IPS-NIHi7 (cell line): ENCODE measurements around the gene ACOX2.

Experiments
- DNase-seq: peaks from one replicate; pipeline ENCODE4 v3.0.0; 2012; ENCODE audit warnings: mixed read lengths; ENCODE audit errors: extremely low spot score

ACOX2 gene

DNA sequence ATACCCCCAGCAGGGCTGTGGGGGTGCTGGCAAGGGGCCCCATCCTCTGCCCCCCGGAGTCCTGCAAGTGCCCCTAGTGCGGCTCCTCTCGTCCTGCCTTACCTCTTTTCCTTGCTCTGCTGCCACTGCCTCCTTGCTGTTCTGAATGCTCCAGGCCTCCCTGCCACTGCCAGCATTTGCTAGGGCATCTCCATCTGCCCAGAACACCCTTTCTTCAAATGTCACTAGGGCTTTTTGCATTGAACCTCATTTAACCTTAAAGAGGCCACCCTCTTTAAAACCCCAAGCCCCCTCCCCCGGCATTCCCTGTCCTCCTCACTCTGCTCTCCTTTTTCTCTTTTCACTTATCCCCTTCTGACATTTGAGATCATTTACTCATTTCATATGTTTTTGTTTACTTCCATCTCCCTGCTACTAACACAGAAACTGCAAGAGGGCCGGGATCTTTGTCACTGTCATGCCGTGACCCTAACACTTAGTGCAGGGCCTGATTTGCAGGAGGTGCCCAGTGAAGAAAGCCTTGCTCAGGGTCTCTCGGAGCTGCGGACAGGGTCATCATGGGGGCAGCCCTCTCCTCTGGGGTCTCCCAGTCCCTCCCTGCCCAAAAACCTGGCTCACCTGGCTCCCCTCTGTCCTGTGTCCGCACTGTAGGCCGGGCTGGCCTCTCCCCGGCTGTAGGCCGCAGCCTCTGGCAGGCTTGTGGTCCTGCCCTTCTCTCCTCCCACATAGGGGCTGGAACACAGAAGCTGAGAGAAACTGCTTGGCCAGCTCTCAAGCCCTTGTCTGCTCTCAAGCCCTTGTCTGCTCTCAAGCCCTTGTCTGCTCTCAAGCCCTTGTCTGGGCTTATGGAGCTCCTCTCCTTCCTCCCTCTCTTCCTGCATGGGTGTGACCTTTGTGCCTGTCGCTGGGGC, at the start of gene ACOX2:
ACOX2 (minus strand) TSS at position 690 of the 911 bp plus-strand sequence. CDS start 2,084 bp downstream, outside the sequence.
- DNase-seq: peak; percentile 20

DNA sequence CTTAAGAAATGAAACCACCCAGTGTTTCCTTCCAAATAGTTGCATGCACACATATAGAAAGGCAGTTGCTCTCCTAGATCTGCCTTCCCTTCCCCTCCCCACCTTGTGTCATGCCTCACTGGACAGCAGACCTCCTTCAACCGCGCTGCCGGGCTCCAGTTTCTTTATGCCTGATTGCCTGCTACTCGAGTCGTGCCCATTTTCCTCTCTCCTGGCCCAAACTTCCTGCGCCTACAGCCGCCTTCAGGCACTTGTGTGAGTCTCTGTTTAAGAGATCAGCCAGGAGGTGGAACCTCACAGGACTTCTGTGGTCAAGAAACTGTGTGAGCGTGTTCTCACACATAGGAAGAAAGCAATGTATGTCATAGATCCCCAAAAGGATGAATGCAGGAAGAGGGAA, 49.0 kb upstream of the ACOX2 start:
- no peak for DNase-seq

DNA sequence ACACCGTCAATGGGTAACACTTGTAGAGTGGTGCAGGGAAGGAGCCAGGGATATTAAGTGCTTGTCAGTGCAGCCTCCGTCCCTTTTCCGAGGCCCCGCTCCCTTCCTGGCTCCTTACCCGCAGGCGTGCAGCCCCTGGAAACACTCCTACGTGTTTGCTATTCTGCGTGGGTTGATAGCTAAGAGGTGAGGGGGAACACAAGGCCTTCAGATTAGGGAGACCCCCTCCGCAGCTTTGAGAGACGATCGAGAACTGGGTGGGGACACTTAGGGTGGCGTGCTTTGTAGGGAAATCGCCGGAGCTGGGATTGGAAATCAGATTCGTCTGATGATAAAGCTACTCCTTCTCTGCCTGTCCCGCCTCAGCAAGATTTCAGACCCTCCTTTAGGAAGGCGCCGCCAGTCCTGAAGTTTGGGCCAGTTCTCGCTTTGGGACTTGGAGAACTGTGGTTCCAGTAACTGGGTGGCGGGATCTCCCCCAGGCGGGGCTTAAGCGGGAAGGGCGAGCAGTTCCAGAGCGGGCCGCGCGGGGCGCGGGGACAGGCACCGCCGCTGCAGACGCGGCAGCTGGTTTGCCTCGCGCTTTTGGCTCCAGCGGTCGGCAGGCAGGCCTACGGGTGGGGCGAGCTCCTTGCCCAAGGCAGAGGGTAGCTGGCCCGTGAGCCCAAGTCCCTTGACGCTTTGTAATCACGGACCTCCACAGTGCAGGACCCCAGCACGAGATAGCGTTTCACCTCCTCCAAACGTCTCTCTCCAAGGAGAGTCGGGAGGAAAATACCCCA, 48.2 kb upstream of the ACOX2 start:
- DNase-seq: peak; percentile 93

DNA sequence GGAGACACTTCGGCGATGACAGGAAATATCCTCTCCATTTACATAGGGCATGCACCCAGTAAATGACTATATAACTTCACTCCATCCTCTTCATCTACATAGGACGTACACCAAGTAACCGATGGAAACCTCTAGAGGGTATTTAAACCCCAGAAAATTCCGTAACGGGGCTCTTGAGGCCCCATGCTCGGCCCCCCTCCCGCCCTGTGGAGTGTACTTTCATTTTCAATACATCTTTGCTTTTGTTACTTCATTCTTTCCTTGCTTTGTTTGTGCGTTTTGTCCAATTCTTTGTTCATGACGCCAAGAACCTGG, 47.7 kb upstream of the ACOX2 start:
- no peak for DNase-seq

DNA sequence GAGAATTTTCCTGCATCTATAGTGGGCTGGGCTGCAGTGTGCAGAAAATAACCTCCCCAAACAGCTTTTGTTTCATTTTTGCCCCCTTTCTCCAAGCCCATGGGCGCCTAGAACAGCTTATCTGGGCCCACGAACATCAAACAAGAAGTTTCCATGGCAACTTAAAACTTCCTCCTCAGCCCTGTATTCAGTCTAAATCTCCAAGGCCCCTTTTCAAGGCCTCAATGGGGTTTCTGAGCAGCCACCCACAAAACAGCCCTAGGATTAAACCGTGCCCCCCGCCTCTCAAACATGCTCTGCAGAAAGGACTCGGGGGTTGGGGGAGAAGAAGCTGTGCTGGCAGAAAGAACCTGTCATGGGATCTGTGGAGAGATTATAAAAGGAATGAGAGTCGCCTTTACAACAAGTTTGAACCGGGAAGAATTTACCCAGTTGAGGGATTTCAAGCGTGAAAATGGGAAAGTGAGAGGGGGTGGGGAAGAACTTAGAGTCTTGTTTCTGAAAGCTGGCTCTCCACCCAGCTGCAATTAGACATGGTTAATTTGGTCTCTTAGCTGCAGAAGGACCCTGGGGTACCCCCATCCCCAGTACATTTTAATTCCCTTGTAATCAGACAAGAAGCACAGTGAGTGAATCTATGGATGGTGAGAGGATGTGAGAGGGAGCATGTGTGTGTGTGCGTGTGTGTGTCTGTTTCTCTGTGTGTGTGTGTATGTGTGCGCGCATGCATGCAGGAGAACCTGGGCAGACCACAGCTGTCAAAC, 44.5 kb upstream of the ACOX2 start:
- no peak for DNase-seq

DNA sequence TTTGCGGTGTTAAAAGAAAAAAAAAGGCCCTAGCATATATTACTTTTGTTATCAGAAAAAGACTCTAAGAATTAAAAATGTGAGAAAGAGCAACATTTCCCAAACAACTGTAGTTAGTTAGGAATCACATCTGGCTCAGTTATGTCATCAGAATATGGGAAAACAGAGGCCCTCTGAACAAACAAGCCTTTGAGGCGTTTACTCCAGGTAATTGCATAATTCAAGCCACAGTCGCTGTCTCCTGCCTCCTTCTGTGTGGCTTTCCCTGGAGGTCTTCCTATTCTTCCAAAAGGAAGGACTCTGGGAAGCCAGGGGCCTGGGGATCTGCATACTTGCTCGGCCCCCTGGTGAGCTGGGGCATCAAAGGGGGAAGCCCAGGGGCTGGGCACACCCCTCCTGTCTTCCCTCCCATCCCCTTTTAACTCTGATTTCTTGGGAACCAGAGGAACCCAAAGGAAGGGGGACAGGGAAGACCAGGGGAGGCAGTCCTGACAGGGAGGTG, 43.9 kb upstream of the ACOX2 start:
- DNase-seq: no peak

DNA sequence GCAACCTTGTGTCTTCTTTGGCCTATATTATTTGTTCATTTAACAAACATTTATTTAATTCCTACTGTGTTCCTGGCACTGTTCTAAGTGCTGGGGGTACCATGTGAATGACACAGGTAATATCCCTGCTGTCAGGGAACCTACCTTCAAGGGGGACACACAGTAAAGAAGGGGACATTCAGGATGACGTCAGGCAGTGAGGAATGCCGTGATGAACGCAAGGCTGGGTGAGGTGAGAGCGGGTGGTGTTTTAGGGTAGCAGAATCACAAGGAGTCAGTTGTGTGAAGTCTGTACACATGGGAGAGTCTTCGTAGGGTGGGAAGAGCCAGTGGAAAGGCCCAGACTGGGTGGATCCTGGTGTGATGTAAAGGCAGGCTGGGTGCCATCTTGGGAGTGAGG, 41.9 kb upstream of the ACOX2 start:
- no peak for DNase-seq

DNA sequence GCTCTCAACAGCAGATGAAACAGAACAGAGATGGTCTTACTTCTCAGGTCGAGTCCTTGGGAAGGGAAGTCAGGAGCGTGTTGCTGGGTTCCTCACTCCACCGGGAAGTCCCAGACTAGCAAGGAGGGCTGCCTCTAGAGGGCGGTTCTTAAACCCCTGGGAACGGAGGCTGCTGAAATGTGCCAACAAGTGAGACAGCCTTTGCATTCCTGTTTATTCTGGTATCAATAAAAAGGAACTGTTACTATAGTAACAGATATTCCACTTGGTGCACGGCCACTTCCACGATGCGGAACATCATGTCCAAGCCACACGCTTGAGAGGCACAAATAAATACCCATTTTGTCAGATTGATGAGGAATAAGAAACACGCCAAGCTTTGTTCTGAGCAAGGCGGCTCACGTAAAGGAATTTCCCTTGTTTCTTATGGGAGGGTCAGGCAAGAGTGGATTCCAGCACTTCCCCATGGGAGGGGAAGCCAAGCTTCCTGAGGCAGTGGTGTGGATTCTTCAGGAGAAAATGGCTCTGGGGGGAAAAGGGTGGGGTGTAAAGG, 40.4 kb upstream of the ACOX2 start, which contains the start of gene FAM107A:
FAM107A (minus strand) TSS at position 123 of the 553 bp plus-strand sequence. CDS start 7,531 bp downstream, outside the sequence.
- DNase-seq: peak; percentile 58

DNA sequence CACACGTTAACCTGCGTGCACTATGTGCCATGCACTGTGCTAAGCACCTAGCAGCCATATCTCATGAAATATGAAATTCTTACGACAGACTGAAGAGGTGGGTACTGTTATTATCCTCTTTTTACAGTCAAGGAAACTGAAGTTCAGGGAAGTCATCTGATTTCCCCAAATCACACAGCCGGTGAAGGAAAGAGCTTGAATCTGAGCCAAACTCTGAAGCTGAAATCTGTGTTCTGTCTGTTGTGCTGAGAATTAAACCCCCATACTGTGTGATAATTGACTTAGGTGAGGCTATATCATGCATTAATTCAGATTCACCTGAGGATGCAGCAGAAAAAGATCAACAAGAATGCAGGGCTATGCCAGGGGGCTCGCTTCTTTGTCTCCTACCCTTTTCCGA, 39.7 kb upstream of the ACOX2 start:
- DNase-seq: no peak

DNA sequence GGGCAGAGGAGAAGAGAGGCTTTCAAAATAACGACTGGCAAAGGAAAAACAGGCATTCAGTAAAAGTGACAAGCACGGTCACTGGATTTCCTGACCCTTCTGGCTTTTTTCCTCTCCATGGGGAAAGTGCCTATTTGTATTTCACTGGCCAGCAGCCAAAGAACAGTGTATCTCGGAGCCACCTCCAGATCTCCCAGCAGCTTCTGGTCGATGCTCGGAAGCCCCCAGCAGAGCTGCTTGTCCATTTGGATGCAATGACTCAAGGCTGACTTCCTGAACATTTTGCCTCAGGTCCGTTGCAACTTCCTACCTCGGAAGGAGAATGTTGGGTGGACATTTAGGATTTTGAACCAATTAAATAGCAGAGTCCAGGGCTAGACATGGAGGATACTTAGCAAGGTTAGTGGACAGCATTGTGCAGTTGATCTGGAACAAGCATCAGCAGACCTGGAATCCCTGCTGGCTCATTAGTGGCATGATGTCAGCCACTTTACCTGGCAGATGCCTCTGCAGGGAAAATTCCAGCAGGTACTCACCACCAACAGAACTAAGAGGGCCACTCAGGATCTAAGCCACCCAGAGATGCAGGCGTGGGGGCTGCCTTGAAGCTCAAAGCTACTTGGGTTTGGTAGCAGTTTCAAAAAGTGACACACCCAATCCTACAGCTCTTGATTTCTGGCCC, 39.1 kb upstream of the ACOX2 start:
- DNase-seq: no peak

DNA sequence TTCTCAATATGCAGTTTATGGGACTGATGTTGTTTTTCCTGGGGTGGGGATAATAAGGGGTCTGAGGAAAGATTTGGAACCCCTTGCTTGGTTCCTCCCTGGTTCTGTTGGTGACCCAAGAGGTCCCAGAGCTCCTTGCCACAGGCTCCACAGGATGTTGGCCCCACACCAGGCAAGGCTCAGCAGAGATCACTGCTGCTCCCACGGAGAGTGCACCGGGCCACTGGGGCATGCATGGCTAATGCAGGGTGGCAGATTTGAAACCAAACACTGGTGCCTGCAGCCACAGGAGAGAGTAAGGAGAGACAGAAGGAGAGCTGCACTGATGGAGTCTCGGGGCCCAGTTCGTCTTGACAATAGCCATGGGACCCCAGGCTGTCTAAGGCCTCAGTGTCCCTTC, 37.7 kb upstream of the ACOX2 start:
- no peak for DNase-seq

DNA sequence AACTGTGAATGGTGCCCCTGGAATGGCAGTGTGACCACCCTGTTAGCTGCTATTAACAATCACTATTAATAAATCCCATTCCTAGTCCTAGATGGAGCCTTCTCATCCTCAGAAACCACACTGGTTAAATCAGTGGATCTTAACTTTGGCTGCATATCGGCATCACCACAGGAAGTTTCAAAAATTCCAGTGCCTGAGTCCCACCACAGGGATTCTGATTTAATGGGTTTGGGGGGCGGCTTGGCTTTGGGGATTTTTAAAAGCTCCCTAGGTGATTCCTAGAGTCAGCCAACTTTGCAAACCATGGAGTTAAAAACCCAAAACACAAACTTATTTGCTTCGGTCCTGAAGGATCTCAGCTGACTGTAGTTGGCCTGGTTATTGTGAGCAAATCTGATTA, 37.1 kb upstream of the ACOX2 start:
- DNase-seq: no peak

DNA sequence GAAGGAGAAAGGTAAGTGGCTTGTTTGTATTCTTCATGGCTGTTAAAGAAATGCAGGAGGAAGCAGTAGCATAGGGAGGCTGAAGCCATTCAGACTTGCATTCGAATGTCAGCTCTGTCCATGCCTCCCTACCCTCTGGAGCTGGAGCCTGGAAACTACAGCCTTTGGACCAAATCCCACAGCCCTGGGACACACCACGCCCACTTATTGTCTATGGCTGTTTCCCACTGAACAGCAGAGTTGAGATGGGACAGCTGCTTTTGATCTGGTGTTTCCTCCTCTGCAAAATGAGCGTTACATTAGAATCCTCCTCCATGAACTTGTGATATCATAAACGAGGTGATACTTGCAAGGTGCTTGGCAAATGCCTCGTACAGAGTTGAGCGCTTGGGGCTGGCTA, 36.6 kb upstream of the ACOX2 start:
- no peak for DNase-seq

DNA sequence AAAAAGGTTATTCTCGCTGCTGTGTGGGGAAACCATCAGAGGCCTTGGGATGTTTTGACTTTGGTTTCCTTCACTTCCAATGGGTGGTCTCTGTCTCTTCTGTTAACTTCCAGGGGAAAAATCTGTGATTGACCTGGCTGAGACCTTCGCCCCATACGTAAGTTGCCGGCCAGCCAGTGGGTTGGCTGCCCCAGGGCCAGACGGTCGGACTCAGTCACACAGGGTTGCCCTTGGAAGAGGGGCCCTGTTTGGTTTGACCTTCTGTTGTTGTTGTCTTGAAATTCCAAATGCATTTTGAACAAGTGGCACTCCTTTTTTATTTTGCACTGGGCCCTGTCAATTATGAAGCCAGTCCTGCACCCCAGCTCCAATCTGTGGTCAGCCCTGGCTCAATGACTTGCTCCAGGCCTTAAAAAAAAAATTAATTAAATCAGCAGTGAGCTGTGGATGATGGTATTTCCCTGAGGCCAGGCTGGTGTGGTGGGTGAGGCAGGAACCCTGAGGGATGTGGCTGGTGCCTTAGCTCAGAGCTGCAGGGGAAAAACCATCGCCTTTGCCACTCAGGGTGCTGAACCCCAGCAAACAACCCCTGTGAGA, 35.7 kb upstream of the ACOX2 start:
- no peak for DNase-seq

DNA sequence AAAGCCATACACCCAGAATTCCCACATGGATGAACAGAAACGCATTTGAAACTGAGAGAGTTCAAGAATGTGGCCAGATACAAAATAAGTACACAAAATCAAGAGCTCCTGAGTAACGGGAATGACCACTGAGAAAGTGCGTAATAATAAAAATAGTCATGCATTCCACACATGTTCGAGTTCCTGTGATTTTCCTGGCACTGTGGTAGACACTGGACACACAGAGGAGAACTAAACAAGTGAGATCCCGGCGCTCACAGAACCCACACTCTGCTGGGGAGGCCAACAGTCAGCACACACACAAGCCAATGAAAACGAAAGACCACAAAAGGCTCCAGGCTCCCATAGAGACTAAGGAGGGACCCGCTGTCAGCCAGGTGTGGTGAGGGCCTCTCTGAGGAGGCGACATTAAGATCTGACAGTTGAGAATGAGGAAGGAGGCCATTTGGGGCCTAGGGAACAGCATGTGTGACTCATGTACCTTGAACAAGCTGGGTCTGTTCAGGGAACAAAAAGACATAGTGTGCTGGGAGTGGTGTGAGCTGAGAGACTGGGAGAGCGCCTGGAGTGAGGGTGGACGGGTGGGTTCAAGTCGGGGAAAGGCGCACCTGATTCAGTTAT, 35.1 kb upstream of the ACOX2 start:
- DNase-seq: no peak

DNA sequence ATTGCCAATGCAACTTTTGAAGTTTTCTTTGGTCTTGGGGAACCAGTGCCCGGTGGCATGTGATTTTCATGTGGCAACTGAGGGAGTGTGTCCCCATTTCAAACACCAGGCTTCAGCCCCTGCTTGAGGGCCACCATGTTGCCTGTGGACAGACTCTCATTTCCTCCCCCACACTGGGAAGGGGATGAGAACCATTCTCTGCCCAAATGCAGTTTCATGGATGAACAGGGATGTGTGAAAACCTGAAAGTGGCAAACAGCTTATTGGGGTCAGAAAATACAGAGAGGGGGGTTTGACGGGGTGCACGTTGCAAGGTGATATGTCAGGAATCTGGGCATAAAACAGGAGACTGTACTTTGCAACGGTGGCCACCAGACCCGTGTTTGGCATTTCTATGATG, 33.9 kb upstream of the ACOX2 start:
- DNase-seq: no peak

DNA sequence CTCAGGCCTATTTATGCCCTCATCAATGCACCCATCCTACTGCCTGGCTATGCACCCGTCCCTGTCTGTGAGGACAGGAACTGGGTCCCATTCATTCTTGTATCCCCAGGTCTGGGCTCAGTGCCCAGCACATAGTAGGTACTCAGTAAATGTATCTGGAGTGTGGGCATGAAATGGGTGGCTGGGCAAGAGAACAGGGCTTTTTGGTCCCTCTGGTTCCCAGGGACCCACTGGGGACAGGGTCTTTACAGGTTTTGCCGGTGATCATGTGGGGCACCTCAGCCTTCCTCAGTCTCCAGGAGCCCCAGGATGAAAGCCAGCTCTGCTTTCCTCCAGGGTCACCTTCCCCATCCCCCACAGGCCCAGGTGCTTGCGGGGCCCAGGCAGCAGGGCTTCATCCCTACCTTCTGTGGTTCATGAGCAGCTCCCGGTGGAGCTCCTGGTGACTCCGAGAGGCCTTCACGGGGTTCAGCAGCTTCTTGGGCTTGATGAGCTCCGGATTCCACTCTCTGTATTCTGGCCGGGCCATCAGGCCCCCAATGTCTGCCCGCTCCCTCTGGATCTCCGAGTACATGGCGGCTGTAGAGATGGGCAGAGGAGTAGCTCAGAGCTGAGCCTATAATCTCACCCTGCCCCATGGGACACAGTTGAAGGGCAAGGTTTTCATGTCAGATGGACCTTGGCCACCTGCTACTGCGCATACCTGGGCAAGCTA, 32.5 kb upstream of the ACOX2 start:
- no peak for DNase-seq

DNA sequence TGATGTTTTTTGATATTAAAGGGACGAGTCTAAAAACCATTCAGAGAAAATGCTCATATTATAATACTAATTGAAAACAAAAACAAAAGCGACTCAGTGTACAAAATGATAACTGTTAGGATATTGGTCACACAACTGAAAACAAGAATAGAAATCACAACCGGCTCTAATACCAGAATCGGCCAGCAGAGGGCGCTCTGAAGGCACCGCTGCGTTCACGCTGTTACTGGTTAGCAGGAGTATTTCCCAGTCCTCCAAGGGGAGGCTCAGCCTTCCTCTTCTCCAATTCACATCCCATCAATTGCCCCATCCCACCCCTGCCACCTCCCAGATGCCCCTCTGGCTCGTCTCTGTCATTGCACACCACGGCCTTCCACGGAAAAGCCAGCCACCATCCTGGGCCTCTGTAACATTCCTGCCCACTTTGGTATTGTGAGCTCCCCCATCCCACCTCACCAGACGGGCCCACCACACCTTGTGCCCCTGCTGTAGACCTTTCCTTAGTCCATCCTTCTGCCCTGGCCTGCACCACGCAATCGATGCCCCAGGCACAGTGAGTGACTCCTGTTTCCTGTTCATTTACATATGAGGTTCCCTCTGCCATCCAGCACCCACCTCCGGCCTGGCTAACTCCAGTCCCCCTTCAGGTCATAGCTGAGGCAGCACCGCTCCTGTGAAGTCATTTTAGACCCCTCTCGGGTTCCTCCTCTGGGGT, 31.7 kb upstream of the ACOX2 start:
- peak; percentile 69 for DNase-seq

DNA sequence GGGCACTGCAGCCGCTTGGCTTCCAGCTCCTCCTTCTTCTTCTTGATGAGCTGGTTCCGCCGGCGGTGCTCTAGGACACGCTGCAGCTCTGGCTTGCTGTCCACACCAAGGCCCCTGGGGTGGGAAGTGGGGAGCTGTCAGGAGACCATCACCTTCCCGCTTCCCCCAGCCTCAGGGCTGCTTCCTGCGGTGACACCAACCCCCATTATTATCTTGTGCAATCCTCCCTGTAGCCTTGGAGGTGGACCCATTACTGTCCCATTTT, 30.2 kb upstream of the ACOX2 start:
- no peak for DNase-seq
